Osteocyte (in vitro differentiated cells): Measurements from ENCODE around the gene NDUFB2. TPM values are rescaled to one million over a fixed set of nuclear protein-coding genes. Genes with fewer than 3 reads are reported as not detected.
"Not testable (repeated sequence)": the region's sequence is repeated elsewhere in the genome, so short reads cannot be mapped to it uniquely, and the experiment has no call there.

Experiments
- DNase-seq: peaks from one replicate; pipeline ENCODE4 v3.0.0; 2021; ENCODE audit warnings: mixed read lengths; ENCODE audit not compliant: unreplicated experiment; ENCODE audit errors: extremely low spot score
- H3K27ac Mint-ChIP-seq: one replicate; pipeline ENCODE4 v1.8.0; 2021; ENCODE audit warnings: mild to moderate bottlenecking, mixed read lengths; ENCODE audit not compliant: unreplicated experiment
- H3K27me3 Mint-ChIP-seq: one replicate; pipeline ENCODE4 v1.8.0; 2021; ENCODE audit warnings: mixed read lengths; ENCODE audit not compliant: unreplicated experiment
- H3K36me3 Mint-ChIP-seq: one replicate; pipeline ENCODE4 v1.8.0; 2021; ENCODE audit warnings: mixed read lengths; ENCODE audit not compliant: unreplicated experiment
- H3K4me1 Mint-ChIP-seq: one replicate; pipeline ENCODE4 v1.8.0; 2021; ENCODE audit warnings: mixed read lengths; ENCODE audit not compliant: unreplicated experiment
- H3K4me3 Mint-ChIP-seq: one replicate; pipeline ENCODE4 v1.8.0; 2021; ENCODE audit warnings: mild to moderate bottlenecking, moderate library complexity, mixed read lengths; ENCODE audit not compliant: unreplicated experiment
- H3K9me3 Mint-ChIP-seq: one replicate; pipeline ENCODE4 v1.8.0; 2021; ENCODE audit warnings: mixed read lengths; ENCODE audit not compliant: unreplicated experiment
- total RNA-seq: library from RNA; stranded (reverse); gene quantifications from 2 replicates; pipeline ENCODE4 v1.2.1, GENCODE V29; 2021
- TF ChIP-seq, protein P1 (sequence below): fragments of 200-600 bp; sonication (generic); IDR thresholded peaks from 2 replicates; pipeline ENCODE4 v1.5.0; 2021; ENCODE audit warnings: antibody characterized with exemption, mild to moderate bottlenecking, moderate library complexity

NDUFB2 gene
- total RNA-seq, 1 donor from 2014 or later: 184 TPM

DNA sequence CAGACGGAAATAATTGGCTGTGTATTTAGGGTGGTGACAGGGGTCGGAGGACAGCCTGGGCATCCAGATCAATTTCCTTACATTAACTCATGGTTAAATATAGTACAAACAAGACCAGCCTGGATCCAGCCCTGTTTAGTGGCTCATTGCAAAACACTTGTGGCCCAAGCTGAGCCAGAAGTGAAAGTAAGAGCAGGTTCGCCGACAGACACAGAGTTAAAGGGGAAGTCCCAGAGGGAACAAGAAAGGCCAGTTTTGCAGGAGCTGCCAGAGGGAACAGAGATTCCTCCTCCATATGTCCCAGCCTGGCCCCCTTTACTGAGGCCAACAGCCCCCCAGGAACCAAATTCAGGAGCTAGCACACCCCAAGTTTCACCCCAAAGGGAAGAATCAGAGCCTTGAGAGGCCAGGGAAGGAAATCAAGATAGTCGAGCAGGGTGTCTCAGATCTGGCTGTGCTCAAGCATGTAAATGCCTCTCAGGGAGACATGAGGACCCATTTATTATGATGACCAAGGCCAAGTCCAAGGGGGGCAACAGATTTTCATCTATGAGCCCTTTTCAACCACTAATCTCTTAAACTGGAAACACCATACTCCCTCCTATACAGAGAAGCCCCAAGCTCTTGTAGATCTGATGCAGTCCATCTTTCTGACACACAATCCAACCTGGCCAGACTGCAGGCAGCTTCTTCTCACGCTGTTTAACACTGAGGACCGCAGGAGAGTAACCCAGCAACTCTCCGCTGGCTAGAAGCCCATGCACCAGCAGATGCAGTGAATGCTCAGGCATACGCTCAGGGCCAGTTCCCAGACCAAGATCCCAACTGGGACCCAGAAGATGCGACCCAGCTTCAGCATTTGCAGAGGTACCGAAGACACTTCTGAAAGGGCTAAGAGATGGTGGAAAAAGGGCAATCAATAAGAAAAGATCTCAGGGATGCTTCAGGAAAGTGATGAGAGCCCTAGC is 39.7 kb upstream of the NDUFB2 start:
- Mint-ChIP-seq H3K27me3 (no peaks in the 10 kb centered on the region), H3K4me3 (peak overlapping the region; percentile 73), H3K27ac (peak overlapping the region; percentile 98), H3K4me1 (peaks cover 32% of the 10 kb centered on the region), H3K9me3 (no peaks in the 10 kb centered on the region), H3K36me3 (no peaks in the 10 kb centered on the region)
- no peak for DNase-seq
- TF ChIP-seq, protein P1, sequence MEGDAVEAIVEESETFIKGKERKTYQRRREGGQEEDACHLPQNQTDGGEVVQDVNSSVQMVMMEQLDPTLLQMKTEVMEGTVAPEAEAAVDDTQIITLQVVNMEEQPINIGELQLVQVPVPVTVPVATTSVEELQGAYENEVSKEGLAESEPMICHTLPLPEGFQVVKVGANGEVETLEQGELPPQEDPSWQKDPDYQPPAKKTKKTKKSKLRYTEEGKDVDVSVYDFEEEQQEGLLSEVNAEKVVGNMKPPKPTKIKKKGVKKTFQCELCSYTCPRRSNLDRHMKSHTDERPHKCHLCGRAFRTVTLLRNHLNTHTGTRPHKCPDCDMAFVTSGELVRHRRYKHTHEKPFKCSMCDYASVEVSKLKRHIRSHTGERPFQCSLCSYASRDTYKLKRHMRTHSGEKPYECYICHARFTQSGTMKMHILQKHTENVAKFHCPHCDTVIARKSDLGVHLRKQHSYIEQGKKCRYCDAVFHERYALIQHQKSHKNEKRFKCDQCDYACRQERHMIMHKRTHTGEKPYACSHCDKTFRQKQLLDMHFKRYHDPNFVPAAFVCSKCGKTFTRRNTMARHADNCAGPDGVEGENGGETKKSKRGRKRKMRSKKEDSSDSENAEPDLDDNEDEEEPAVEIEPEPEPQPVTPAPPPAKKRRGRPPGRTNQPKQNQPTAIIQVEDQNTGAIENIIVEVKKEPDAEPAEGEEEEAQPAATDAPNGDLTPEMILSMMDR: no peak

DNA sequence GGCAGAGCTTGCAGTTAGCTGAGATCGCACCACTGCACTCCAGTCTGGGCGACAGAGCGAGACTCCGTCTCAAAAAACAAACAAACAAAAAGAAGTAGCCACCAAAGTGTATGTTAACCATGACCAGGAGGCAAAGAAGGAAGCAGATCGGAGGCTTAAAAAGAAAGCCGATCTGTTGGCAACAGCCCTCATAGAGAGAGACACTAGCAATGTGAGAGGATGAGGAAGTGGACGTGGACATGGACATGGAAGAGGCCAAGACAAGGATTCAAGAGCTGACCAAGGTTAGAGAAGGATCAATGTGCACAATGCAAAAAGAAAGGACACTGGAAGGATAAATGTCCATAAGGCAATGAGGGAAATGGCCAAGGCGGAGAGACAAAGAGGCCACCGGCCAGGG is 38.6 kb upstream of the NDUFB2 start:
- Mint-ChIP-seq H3K4me3 (no peak overlapping the region), H3K27me3 (no peaks in the 10 kb centered on the region), H3K4me1 (peaks cover 29% of the 10 kb centered on the region), H3K27ac (no peak overlapping the region), H3K9me3 (no peaks in the 10 kb centered on the region), H3K36me3 (no peaks in the 10 kb centered on the region)
- no peak for DNase-seq
- TF ChIP-seq, protein P1: no peak

DNA sequence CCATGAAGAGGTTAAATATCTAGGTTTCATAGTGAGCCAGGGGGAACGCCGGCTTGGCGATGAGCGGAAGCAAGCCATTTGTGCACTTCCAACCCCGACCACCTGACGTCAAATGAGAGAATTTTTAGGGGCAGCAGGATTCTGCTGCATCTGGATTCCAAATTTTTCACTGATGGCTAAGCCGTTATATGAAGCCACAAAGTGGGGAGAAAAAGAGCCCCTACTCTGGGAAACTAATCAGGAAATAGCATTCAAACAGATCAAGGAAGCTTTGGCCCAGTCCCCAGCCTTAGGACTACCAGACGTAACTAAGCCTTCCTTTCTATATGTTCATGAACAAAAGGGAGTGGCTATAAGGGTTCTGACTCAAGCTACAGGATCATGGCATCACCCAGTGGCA is 36.7 kb upstream of the NDUFB2 start:
- Mint-ChIP-seq H3K27me3 (no peaks in the 10 kb centered on the region), H3K27ac (no peak overlapping the region), H3K9me3 (no peaks in the 10 kb centered on the region), H3K4me3 (no peak overlapping the region), H3K4me1 (peaks cover 26% of the 10 kb centered on the region), H3K36me3 (no peaks in the 10 kb centered on the region)
- TF ChIP-seq, protein P1: no peak
- DNase-seq: no peak

DNA sequence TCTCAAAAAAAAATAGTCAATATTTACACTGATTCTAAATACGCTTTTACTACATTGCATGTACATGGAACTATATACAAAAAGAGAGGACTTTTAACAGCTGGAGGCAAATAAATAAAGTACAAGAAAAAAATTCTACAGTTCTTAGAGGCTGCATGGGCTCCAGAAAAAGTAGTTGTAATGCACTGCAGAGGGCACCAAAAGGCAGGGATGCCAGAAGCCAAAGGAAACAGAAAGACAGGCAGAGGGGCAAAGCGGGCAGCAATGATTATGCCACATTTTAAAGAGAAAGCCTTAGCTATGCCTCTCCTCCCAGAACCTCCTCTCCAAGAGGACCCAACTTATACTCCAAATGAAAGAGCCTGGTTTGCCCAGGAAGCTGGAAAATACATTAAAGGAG is 35.4 kb upstream of the NDUFB2 start:
- peaks cover 20% of the 10 kb centered on the region for H3K4me1 Mint-ChIP-seq
- H3K9me3 Mint-ChIP-seq: no peaks in the 10 kb centered on the region
- H3K27me3 Mint-ChIP-seq: no peaks in the 10 kb centered on the region
- peak overlapping the region; percentile 13 for H3K27ac Mint-ChIP-seq
- TF ChIP-seq, protein P1: peak; percentile 62
- H3K4me3 Mint-ChIP-seq: no peak overlapping the region
- no peaks in the 10 kb centered on the region for H3K36me3 Mint-ChIP-seq
- no peak for DNase-seq

DNA sequence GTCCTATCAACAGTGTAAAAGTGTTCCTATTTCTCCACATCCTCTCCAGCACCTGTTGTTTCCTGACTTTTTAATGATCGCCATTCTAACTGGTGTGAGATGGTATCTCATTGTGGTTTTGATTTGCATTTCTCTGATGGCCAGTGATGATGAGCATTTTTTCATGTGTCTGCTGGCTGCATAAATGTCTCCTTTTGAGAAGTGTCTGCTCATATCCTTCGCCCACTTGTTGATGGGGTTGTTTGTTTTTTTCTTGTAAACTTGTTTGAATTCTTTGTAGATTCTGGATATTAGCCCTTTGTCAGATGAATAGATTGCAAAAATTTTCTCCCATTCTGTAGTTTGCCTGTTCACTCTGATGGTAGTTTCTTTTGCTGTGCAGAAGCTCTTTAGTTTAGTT is 33.6 kb upstream of the NDUFB2 start:
- not testable (repeated sequence) for H3K4me3 Mint-ChIP-seq, H3K27me3 Mint-ChIP-seq, DNase-seq, H3K9me3 Mint-ChIP-seq, H3K27ac Mint-ChIP-seq, H3K36me3 Mint-ChIP-seq
- peaks cover 23% of the 10 kb centered on the region for H3K4me1 Mint-ChIP-seq
